ENCODE measurements around the gene PHLDA1. TPM values are rescaled to one million over a fixed set of nuclear protein-coding genes. Genes with fewer than 3 reads are reported as not detected.

Gene PHLDA1
- total RNA-seq, 4 donors from 2014 or later: 4.2 to 8.4 (median 7.0) TPM

DNA sequence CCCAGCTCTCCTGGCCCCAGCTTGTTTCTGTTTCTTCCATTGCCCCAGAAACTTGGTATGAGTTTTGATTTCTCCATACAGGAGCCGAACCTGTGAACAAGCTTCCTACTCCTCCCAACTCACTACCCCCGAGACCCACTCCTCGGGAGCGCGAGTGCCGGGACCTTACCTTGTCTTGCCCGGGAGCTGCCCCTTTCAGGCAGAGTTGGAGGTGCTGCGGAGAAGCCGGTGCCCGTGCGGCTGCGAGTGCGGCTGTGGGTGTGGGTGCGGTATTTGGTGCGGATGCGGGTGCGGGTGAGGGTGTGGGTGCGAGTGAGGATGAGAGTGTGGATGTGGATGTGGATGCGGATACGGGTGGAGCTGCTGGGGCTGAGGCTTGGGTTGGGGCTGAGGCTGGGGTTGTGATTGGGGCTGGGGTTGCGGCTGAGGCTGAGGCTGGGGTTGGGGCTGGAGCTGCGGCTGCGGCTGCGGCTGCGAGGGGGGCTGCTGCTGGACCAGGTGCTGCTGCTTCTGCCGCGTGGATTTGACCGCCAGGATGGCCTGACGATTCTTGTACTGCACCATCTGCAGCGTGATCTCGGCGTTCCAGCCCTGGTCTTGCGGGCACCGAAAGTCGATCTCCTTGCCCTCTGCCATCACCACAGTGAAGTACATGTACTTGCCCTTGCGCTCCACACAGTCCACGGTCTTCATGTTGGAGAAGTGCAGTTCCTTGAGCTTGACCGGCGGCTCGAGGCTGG, 1.1 kb downstream of the PHLDA1 start:
- WGBS, 2 donors (ENCODE audit: low coverage in 1 of 2): 1 to 7% methylated on average over 3 to 39 of the region's 40 CpGs
- Histone ChIP-seq H3K4me1 (peaks cover 0 to 40% (median 12%) of the 10 kb centered on the region in 4 donors), H3K27me3 (peaks cover 18% of the 10 kb centered on the region), H3K9me3 (no peaks in the 10 kb centered on the region), H3K36me3 (no peaks in the 10 kb centered on the region), H3K27ac (peak overlapping the region; percentile 91 to 96 (median 92)), H3K4me3 (peak overlapping the region; percentile 55 to 91 (median 72))
- peak; percentile 24 for DNase-seq
- in situ Hi-C loops (cut with MboI; ENCODE audit: low pct_ligation_motif_present in 1 of 4, low pct_unique_long_range_greater_than_20kb in 1 of 4, low sequenced_read_pairs in 3 of 4): loop anchor here in 2 of 4 donors (10.0 to 25.0 kb wide), 3 partner anchors 216 to 496 kb away; no protein-coding TSS in a partner anchor
- intact Hi-C loops (cut with DNase I; ENCODE audit: low total_unique reads): no loop called here
- TF ChIP-seq, protein P1, sequence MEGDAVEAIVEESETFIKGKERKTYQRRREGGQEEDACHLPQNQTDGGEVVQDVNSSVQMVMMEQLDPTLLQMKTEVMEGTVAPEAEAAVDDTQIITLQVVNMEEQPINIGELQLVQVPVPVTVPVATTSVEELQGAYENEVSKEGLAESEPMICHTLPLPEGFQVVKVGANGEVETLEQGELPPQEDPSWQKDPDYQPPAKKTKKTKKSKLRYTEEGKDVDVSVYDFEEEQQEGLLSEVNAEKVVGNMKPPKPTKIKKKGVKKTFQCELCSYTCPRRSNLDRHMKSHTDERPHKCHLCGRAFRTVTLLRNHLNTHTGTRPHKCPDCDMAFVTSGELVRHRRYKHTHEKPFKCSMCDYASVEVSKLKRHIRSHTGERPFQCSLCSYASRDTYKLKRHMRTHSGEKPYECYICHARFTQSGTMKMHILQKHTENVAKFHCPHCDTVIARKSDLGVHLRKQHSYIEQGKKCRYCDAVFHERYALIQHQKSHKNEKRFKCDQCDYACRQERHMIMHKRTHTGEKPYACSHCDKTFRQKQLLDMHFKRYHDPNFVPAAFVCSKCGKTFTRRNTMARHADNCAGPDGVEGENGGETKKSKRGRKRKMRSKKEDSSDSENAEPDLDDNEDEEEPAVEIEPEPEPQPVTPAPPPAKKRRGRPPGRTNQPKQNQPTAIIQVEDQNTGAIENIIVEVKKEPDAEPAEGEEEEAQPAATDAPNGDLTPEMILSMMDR (IDR thresholded peaks at IDR 0.05): no peak
- TF ChIP-seq POLR2A (IDR thresholded peaks at IDR 0.05): no peak
- TF ChIP-seq EP300 (IDR thresholded peaks at IDR 0.05; ENCODE audit: low read depth): no peak
- no peak for TF ChIP-seq POLR2AphosphoS5 (IDR thresholded peaks at IDR 0.05)

DNA sequence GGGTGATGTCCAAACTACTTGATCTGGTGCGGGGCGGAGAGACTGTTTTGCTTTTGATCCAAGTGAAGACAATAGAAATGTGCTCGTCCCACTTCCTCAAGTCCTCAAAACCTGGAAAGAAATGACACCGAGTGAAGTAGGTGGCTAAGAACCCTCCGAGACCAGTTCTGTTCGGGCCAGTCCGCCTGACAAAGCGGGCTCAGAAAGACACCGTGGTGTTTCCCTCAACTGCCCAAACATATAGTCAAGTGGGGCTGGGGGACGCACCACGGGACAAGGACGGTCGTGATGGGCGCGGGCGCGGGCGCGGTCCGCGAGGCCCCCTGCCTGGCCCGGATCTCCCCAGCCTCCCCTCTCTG, 1.6 kb downstream of the PHLDA1 start:
- in situ Hi-C loops (cut with MboI; ENCODE audit: low pct_ligation_motif_present in 1 of 4, low pct_unique_long_range_greater_than_20kb in 1 of 4, low sequenced_read_pairs in 3 of 4) (loop anchor here in 2 of 4 donors (10.0 to 25.0 kb wide), 3 partner anchors 215 to 495 kb away; no protein-coding TSS in a partner anchor), intact Hi-C loops (cut with DNase I; ENCODE audit: low total_unique reads) (no loop called here)
- no peak for DNase-seq

GRCh38 chr12:76028571-76029277, 2.9 kb downstream of the PHLDA1 start:
- intact Hi-C loops (cut with DNase I; ENCODE audit: low total_unique reads) (no loop called here), in situ Hi-C loops (cut with MboI; ENCODE audit: low pct_ligation_motif_present in 1 of 4, low pct_unique_long_range_greater_than_20kb in 1 of 4, low sequenced_read_pairs in 3 of 4) (loop anchor here in 1 of 4 donors (25.0 kb wide), 1 partner anchor 491 kb away; no protein-coding TSS in a partner anchor)
- WGBS, 2 donors (ENCODE audit: low coverage in 1 of 2): 29 to 30% methylated on average over 3 of the region's 3 CpGs
- no peak for DNase-seq
- Histone ChIP-seq H3K4me3 (peak overlapping the region in 2 of 4 donors; percentile 76 to 91), H3K27ac (peak overlapping the region; percentile 41 to 96 (median 92)), H3K9me3 (no peaks in the 10 kb centered on the region), H3K36me3 (no peaks in the 10 kb centered on the region), H3K27me3 (peaks cover 18% of the 10 kb centered on the region), H3K4me1 (peaks cover 0 to 34% (median 12%) of the 10 kb centered on the region in 4 donors)
- TF ChIP-seq POLR2A (IDR thresholded peaks at IDR 0.05) (no peak), EP300 (IDR thresholded peaks at IDR 0.05; ENCODE audit: low read depth) (no peak), POLR2AphosphoS5 (IDR thresholded peaks at IDR 0.05) (no peak)
- TF ChIP-seq, protein P1 (IDR thresholded peaks at IDR 0.05): no peak

More for the DNA sequence above, 1.6 kb downstream of the PHLDA1 start:
- 7 to 13% methylated on average over 8 to 22 of the region's 22 CpGs for WGBS, 2 donors (ENCODE audit: low coverage in 1 of 2)
- H3K27me3 ChIP-seq: peaks cover 18% of the 10 kb centered on the region
- peaks cover 0 to 40% (median 12%) of the 10 kb centered on the region in 4 donors for H3K4me1 ChIP-seq
- peak overlapping the region; percentile 91 to 96 (median 92) for H3K27ac ChIP-seq
- no peaks in the 10 kb centered on the region for H3K36me3 ChIP-seq
- no peak for TF ChIP-seq POLR2AphosphoS5 (IDR thresholded peaks at IDR 0.05)
- TF ChIP-seq, protein P1 (IDR thresholded peaks at IDR 0.05): no peak
- TF ChIP-seq POLR2A (IDR thresholded peaks at IDR 0.05): no peak
- no peak for TF ChIP-seq EP300 (IDR thresholded peaks at IDR 0.05; ENCODE audit: low read depth)
- H3K4me3 ChIP-seq: peak overlapping the region; percentile 55 to 91 (median 72)
- no peaks in the 10 kb centered on the region for H3K9me3 ChIP-seq

DNA sequence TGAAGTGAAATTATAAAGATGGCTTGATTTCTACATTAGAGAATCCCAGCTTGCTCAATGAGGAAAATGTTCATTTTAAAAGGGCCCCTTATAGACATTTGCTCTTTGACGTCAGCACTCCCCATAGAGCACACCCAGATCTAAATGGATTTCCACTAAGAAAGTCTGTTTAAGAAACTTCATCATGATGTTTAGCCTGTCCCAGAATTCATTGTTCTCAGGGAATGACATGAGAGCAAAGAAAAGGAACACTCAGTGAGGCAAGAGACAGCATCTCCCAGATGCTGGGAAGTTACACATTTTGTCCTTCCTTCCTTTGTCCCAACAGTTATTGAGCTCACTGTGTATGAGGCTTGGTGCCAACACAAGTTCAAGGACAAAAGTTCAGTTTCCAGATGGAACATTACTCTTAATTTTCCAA, 4.9 kb downstream of the PHLDA1 start:
- Histone ChIP-seq H3K9me3 (no peaks in the 10 kb centered on the region), H3K4me1 (peaks cover 0 to 25% (median 7%) of the 10 kb centered on the region in 4 donors), H3K27ac (peak overlapping the region; percentile 8 to 96 (median 10)), H3K4me3 (no peak overlapping the region), H3K27me3 (peaks cover 18% of the 10 kb centered on the region), H3K36me3 (no peaks in the 10 kb centered on the region)
- DNase-seq: no peak
- 63% methylated on average over 1 of the region's 1 CpG; no CpG with 5 or more reads in 1 of the 2 donors for WGBS, 2 donors (ENCODE audit: low coverage in 1 of 2)
- TF ChIP-seq, protein P1 (IDR thresholded peaks at IDR 0.05): no peak
- TF ChIP-seq POLR2A (IDR thresholded peaks at IDR 0.05) (no peak), EP300 (IDR thresholded peaks at IDR 0.05; ENCODE audit: low read depth) (no peak), POLR2AphosphoS5 (IDR thresholded peaks at IDR 0.05) (peak in 2 of 3 donors; percentile 39 to 48)
- intact Hi-C loops (cut with DNase I; ENCODE audit: low total_unique reads) (no loop called here), in situ Hi-C loops (cut with MboI; ENCODE audit: low pct_ligation_motif_present in 1 of 4, low pct_unique_long_range_greater_than_20kb in 1 of 4, low sequenced_read_pairs in 3 of 4) (loop anchor here in 1 of 4 donors (25.0 kb wide), 1 partner anchor 489 kb away; no protein-coding TSS in a partner anchor)

Data from transverse colon (tissue), 4 donors.